Measurements from ENCODE around the gene PDGFD. TPM values are rescaled to one million over a fixed set of nuclear protein-coding genes. Genes with fewer than 3 reads are reported as not detected.

The PDGFD gene
- total RNA-seq, 1 experiment from 2014 or later = 1.7 TPM

DNA sequence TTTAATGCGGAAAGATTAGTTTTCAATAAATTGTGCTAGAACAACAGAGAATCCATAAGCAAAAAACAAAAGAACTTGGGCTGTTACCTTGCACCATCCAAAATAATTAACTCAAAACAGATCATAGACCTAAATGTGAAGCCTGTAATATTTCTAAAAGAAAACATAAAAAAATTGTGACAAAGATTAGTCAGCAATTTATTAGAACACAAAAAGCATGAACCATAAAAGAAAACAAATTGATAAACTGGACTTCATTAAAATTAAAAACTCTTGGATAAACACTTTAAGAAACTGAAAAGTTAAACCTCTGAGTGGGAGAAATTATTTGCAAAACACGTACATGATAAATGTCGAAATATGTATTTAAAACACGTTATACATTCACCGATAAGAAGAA is 106.0 kb downstream of the PDGFD start:
- Mint-ChIP-seq H3K9me3 (no peaks in the 10 kb centered on the region), H3K36me3 (ENCODE audit: insufficient read depth in 1 of 3, low read depth in 3 of 3) (no peaks in the 10 kb centered on the region), H3K4me3 (no peak overlapping the region), H3K4me1 (peaks cover 13% of the 10 kb centered on the region in 2 experiments), H3K27ac (no peak overlapping the region), H3K27me3 (ENCODE audit: low read depth) (no peaks in the 10 kb centered on the region)
- no peak overlapping the region for H3K27ac ChIP-seq (ENCODE audit: insufficient read length, low read depth, low read length)
- no peaks in the 10 kb centered on the region for H4K20me1 ChIP-seq (ENCODE audit: control insufficient read depth, insufficient read depth, insufficient read length)
- no peak overlapping the region for H3K18ac ChIP-seq (ENCODE audit: insufficient read length, low read depth, low read length)
- H3T11ph ChIP-seq (ENCODE audit: low read length) = no peak overlapping the region
- H2BK120ac ChIP-seq (ENCODE audit: low read depth, low read length, poor library complexity, severe bottlenecking) = no peak overlapping the region
- no peak overlapping the region for H3K56ac ChIP-seq (ENCODE audit: insufficient read length, low read depth, low read length)
- TF ChIP-seq, protein P1, sequence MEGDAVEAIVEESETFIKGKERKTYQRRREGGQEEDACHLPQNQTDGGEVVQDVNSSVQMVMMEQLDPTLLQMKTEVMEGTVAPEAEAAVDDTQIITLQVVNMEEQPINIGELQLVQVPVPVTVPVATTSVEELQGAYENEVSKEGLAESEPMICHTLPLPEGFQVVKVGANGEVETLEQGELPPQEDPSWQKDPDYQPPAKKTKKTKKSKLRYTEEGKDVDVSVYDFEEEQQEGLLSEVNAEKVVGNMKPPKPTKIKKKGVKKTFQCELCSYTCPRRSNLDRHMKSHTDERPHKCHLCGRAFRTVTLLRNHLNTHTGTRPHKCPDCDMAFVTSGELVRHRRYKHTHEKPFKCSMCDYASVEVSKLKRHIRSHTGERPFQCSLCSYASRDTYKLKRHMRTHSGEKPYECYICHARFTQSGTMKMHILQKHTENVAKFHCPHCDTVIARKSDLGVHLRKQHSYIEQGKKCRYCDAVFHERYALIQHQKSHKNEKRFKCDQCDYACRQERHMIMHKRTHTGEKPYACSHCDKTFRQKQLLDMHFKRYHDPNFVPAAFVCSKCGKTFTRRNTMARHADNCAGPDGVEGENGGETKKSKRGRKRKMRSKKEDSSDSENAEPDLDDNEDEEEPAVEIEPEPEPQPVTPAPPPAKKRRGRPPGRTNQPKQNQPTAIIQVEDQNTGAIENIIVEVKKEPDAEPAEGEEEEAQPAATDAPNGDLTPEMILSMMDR (conservative IDR thresholded peaks at IDR 0.05) = no peak
- no peak overlapping the region for H4K5ac ChIP-seq (ENCODE audit: insufficient read length, low read depth, low read length)
- H2BK20ac ChIP-seq (ENCODE audit: low read depth, low read length, poor library complexity, severe bottlenecking) = no peak overlapping the region
- no peak overlapping the region for H2AFZ ChIP-seq (ENCODE audit: low read length)
- H3K79me2 ChIP-seq (ENCODE audit: insufficient read depth, low read length) = no peaks in the 10 kb centered on the region
- no peak overlapping the region for H4K91ac ChIP-seq (ENCODE audit: insufficient read length, low read depth, low read length)
- no peaks in the 10 kb centered on the region for H3K9me3 ChIP-seq (ENCODE audit: control insufficient read depth, low read depth, low read length)
- H4K8ac ChIP-seq (replicated peaks; ENCODE audit: insufficient read length, low read depth, low read length) = no peak overlapping the region
- no peak overlapping the region for H3K23ac ChIP-seq (ENCODE audit: insufficient read length, low read depth, low read length)
- WGBS (ENCODE audit: extremely low coverage, insufficient read length, low lambda C conversion rate) = no CpG with 5 or more reads among the region's 5 CpGs
- no peak overlapping the region for H2AK5ac ChIP-seq (ENCODE audit: insufficient read length, low read length)
- H3K79me1 ChIP-seq (ENCODE audit: insufficient read depth, low read depth, low read length, poor library complexity, severe bottlenecking) = no peaks in the 10 kb centered on the region
- no peaks in the 10 kb centered on the region for H3K23me2 ChIP-seq (ENCODE audit: insufficient read length, low read depth, low read length, poor library complexity, severe bottlenecking)
- H2BK12ac ChIP-seq (ENCODE audit: insufficient read length, low read depth, low read length) = no peak overlapping the region
- no peak overlapping the region for H3K14ac ChIP-seq (ENCODE audit: insufficient read depth, low read length)
- H2BK15ac ChIP-seq (ENCODE audit: low read depth, low read length) = no peak overlapping the region
- H3K4me2 ChIP-seq (ENCODE audit: insufficient read depth, insufficient read length, low read length) = no peak overlapping the region
- no peak overlapping the region for H3K4ac ChIP-seq (ENCODE audit: low read depth, low read length)
- H2BK5ac ChIP-seq (ENCODE audit: insufficient read length, low read length) = no peak overlapping the region
- DNase-seq = no peak
- no peaks in the 10 kb centered on the region for H3K27me3 ChIP-seq (ENCODE audit: insufficient read depth, low read length)
- no peaks in the 10 kb centered on the region; the same call in 1 of the 2 replicates for H3K4me1 ChIP-seq (ENCODE audit: insufficient read depth, low read length)
- H3K9ac ChIP-seq (ENCODE audit: extremely low read depth, insufficient read length, low read length) = no peak overlapping the region
